ENCODE results near the gene FAM240B. TPM values are rescaled to one million over a fixed set of nuclear protein-coding genes. Genes with fewer than 3 reads are reported as not detected.

Gene FAM240B
- total and polyA plus RNA-seq, 2 of the 8 experiments (the other 6 are each of a cell fraction or from before 2014, with no cell fraction given), result not detected

- TF ChIP-seq CHD7 (IDR thresholded peaks at IDR 0.05; ENCODE audit: insufficient replicate concordance, low read length), result no peak
- TF ChIP-seq RAD21 (IDR thresholded peaks at IDR 0.05 in 1 of 2, conservative IDR thresholded peaks at IDR 0.05 in 1 of 2; ENCODE audit: low read depth in 2 of 2, low read length in 2 of 2), result no peak
- TF ChIP-seq ATF2 (IDR thresholded peaks at IDR 0.05; ENCODE audit: low read length), result no peak
- no peak for TF ChIP-seq MAFK (IDR thresholded peaks at IDR 0.05; ENCODE audit: low read depth, low read length)
- TF ChIP-seq SIX5 (IDR thresholded peaks at IDR 0.05; ENCODE audit: low read depth, low read length), result no peak
Observed at GRCh38 chr9:38697776-38698300, 22.1 kb downstream of the FAM240B start (continued).

All from H1 (cell line).